K562 (cell line): ENCODE data around the gene CRYBB1. TPM values are rescaled to one million over a fixed set of nuclear protein-coding genes. Genes with fewer than 3 reads are reported as not detected.

Experiments used
- ATAC-seq: fragments of 200-7000 bp; cut with Tn5 transposase; 3 replicates; pipeline ENCODE4 v1.9.1; 2020; ENCODE audit warnings: moderate library complexity
- BruUV-seq: library from RNA; stranded (reverse); fragments of 400-500 nt; replicated peaks from 2 replicates; lab custom pipeline; 2021; lab: Mats Ljungman, UMichigan
- CTCF ChIA-PET: fragments of 300-600 bp; formaldehyde crosslinking; extraction: SDS; loops from one replicate; lab custom pipeline; 2021; ENCODE audit warnings: low intra/inter-chr PET ratio; lab: Yijun Ruan, JAX
- POLR2A ChIA-PET: fragments of 300-600, 350-650 bp; sonication (Branson Sonifier 250); formaldehyde crosslinking; extraction: SDS; loops from one replicate; lab custom pipeline; 2021; ENCODE audit warnings: antibody characterized with exemption, inconsistent platforms; lab: Yijun Ruan, JAX
- DNase-seq, 4 experiments: peaks; one replicate each; pipeline versions ENCODE4 v3.0.0 to v3.0.0-alpha.2; 2011 to 2018; ENCODE audit warnings: low spot score in 3 of 4, mixed read lengths in 3 of 4; ENCODE audit errors: extremely low read depth in 1 of 4
- FAIRE-seq: peaks from 2 replicates; lab custom pipeline; 2011; peaks lifted over from hg19 to GRCh38; lab: Jason Lieb, UNC
- H2AFZ ChIP-seq: 2 replicates; pipeline ENCODE4 v1.6.0; 2011; ENCODE audit warnings: low read depth, low read length, control low read depth, inconsistent platforms
- H3K27ac ChIP-seq: fragments of 200-600 bp; 3 replicates; pipeline ENCODE4 v1.8.0; 2011; ENCODE audit warnings: low read depth, mild to moderate bottlenecking, control low read depth, inconsistent platforms, low read length, moderate library complexity, mixed read lengths; ENCODE audit errors: extremely low read depth
- H3K27me3 ChIP-seq, 2 experiments: fragments of 300-600 bp in 1 of 2; 2 replicates in 1 of 2; 3 replicates in 1 of 2; pipeline versions ENCODE4 v1.6.0 to v1.8.0; 2011; ENCODE audit warnings: inconsistent platforms in 2 of 2, low read length in 2 of 2, mild to moderate bottlenecking in 1 of 2, mixed read lengths in 1 of 2, moderate library complexity in 1 of 2; ENCODE audit not compliant: control insufficient read depth in 2 of 2, insufficient read depth in 2 of 2
- H3K36me3 ChIP-seq: fragments of 300-600 bp; 3 replicates; pipeline ENCODE4 v1.8.0; 2011; ENCODE audit warnings: mild to moderate bottlenecking, low read length, inconsistent platforms; ENCODE audit not compliant: control insufficient read depth, insufficient read depth
- H3K4me1 ChIP-seq, 2 experiments: fragments of 200-600 bp in 1 of 2; replicated peaks in 1 of 2; 2 replicates in 1 of 2; 3 replicates in 1 of 2; pipeline versions ENCODE4 v1.5.1 to v1.8.0; 2011; ENCODE audit warnings: inconsistent platforms in 2 of 2, low read length in 2 of 2, mild to moderate bottlenecking in 1 of 2, mixed read lengths in 1 of 2, moderate library complexity in 1 of 2; ENCODE audit not compliant: control insufficient read depth in 2 of 2, insufficient read depth in 2 of 2
- H3K4me2 ChIP-seq: 2 replicates; pipeline ENCODE4 v1.6.1; 2011; ENCODE audit warnings: low read length, control low read depth, inconsistent platforms, mixed read lengths; ENCODE audit not compliant: insufficient read depth
- H3K4me3 ChIP-seq: fragments of 200-600 bp; sonication (generic), shearing (Covaris generic); 2 replicates; pipeline ENCODE4 v1.5.1; 2016; ENCODE audit warnings: control low read depth, inconsistent platforms
- H3K79me2 ChIP-seq: fragments of 200-600 bp; 3 replicates; pipeline ENCODE4 v1.8.0; 2011; ENCODE audit warnings: low read length, inconsistent platforms; ENCODE audit not compliant: control insufficient read depth, insufficient read depth
- H3K9ac ChIP-seq, 2 experiments: 2 replicates each; pipeline versions ENCODE4 v1.6.0 to v1.6.1; 2011; ENCODE audit warnings: low read depth in 2 of 2, low read length in 2 of 2, control low read depth in 1 of 2, inconsistent platforms in 1 of 2, mild to moderate bottlenecking in 1 of 2, mixed read lengths in 1 of 2; ENCODE audit not compliant: insufficient read depth in 1 of 2
- H3K9me1 ChIP-seq: one replicate; pipeline ENCODE4 v1.6.0; 2011; ENCODE audit warnings: inconsistent platforms, mild to moderate bottlenecking, low read length, moderate library complexity; ENCODE audit not compliant: control insufficient read depth, insufficient read depth
- H3K9me3 ChIP-seq: replicated peaks from 2 replicates; pipeline ENCODE4 v1.5.1; 2011; ENCODE audit warnings: low read depth, low read length, inconsistent platforms; ENCODE audit not compliant: control insufficient read depth, insufficient read depth
- H4K20me1 ChIP-seq: replicated peaks from 2 replicates; pipeline ENCODE4 v1.6.1; 2011; ENCODE audit warnings: low read length, inconsistent platforms, mixed read lengths; ENCODE audit not compliant: control insufficient read depth, insufficient read depth
- DNMT1 ChIP-seq: fragments of 450-650 bp; IDR thresholded peaks from 2 replicates; pipeline ENCODE4 v1.6.1; 2016; ENCODE audit warnings: antibody characterized with exemption, mild to moderate bottlenecking
- HSF4 ChIP-seq: fragments of 250-450 bp; sonication (Bioruptor Pico); IDR thresholded peaks from 2 replicates; pipeline ENCODE4 v2.1.2; 2022; ENCODE audit warnings: mild to moderate bottlenecking, moderate library complexity, borderline replicate concordance
- LARP7 ChIP-seq: fragments of 450-650 bp; IDR thresholded peaks from 2 replicates; pipeline ENCODE4 v1.6.1; 2016
- MXI1 ChIP-seq: IDR thresholded peaks from 2 replicates; pipeline ENCODE4 v1.6.1; 2011; ENCODE audit warnings: low read depth, mild to moderate bottlenecking, improper control_type of control experiment, low read length
- POLR2G ChIP-seq: fragments of 200-400 bp; formaldehyde crosslinking; IDR thresholded peaks from 2 replicates; pipeline ENCODE4 v1.6.1; 2017; ENCODE audit warnings: low read depth, mild to moderate bottlenecking, antibody characterized with exemption, low read length, moderate library complexity
- PPARD ChIP-seq: fragments of 250-450 bp; sonication (Bioruptor Pico); IDR thresholded peaks from 2 replicates; pipeline ENCODE4 v1.8.0; 2022; ENCODE audit warnings: inconsistent platforms, mild to moderate bottlenecking, moderate library complexity
- RNF2 ChIP-seq: sonication (generic); IDR thresholded peaks from 2 replicates; pipeline ENCODE4 v1.6.1; 2016
- TSC22D4 ChIP-seq: fragments of 450-650 bp; IDR thresholded peaks from 2 replicates; pipeline ENCODE4 v1.6.1; 2016; ENCODE audit warnings: missing genetic modification characterization, missing biosample characterization, control low read depth
- ZNF347 ChIP-seq: fragments of 450-650 bp; formaldehyde crosslinking; IDR thresholded peaks from 2 replicates; pipeline ENCODE4 v1.4.0; 2020; ENCODE audit warnings: low read depth, mild to moderate bottlenecking, moderate library complexity
- ZNF583 ChIP-seq: fragments of 250-450 bp; sonication (Bioruptor Pico); IDR thresholded peaks from 2 replicates; pipeline ENCODE4 v1.4.0; 2020
- ZNF668 ChIP-seq: fragments of 250-450 bp; sonication (Bioruptor Pico); IDR thresholded peaks from 2 replicates; pipeline ENCODE4 v1.8.0; 2022; ENCODE audit warnings: mild to moderate bottlenecking, inconsistent platforms
- WGBS: fragments of 100-300 bp; shearing (Covaris generic); methylation state at CpG from one replicate; pipeline ENCODE4 v1.1.6; 2016; ENCODE audit warnings: low coverage, mixed read lengths; ENCODE audit not compliant: insufficient coverage; ENCODE audit errors: missing lambda C conversion rate; 5-methylcytosine and 5-hydroxymethylcytosine counted together
- in situ Hi-C: fragments of 300-500 bp; cut with MboI; formaldehyde crosslinking; loops from 4 replicates; pipeline ENCODE4 v1.15.0; 2018; ENCODE audit warnings: inconsistent platforms, mixed read lengths
- intact Hi-C: fragments of 100-400 bp; cut with micrococcal nuclease; formaldehyde crosslinking; loops from 2 replicates; pipeline ENCODE4 v1.14.2; 2022
- polyA plus RNA-seq, 8 experiments: library from polyadenylated mRNA; depleted of rRNA in 4 of 8; stranded (reverse) in 5 of 8; unstranded in 3 of 8; fragments of >200 nt; fragmentation: Nextera tagmentation in 2 of 8; fragmentation: Illumina TruSeq in 1 of 8; extraction: Ambion mirVana in 2 of 8; extraction: Trizol in 1 of 8; gene quantifications; 2 replicates each; pipeline versions ENCODE4 v1.2.1 to v1.2.3, GENCODE V29; 2011 to 2014; ENCODE audit warnings: inconsistent platforms in 1 of 8, missing spikeins in 1 of 8
- total RNA-seq, 7 experiments: library from RNA; depleted of rRNA in 6 of 7; stranded (reverse); fragments of >200 nt in 6 of 7; fragmentation: Illumina TruSeq in 2 of 7; extraction: Trizol in 2 of 7; gene quantifications; 2 replicates each; pipeline versions ENCODE4 v1.2.1 to v1.2.3, GENCODE V29; 2011 to 2021; ENCODE audit warnings: low replicate concordance in 1 of 7
- TF ChIP-seq, protein P1 (sequence below): fragments of 250-450 bp; sonication (Bioruptor Pico); IDR thresholded peaks from 2 replicates; pipeline ENCODE4 v1.8.0; 2021; ENCODE audit warnings: mild to moderate bottlenecking, moderate library complexity
- TF ChIP-seq, protein P2 (sequence below): fragments of 450-650 bp; formaldehyde crosslinking; IDR thresholded peaks from 2 replicates; pipeline ENCODE4 v1.4.0; 2020; ENCODE audit warnings: mild to moderate bottlenecking, mixed read lengths
- TF ChIP-seq, protein P3 (sequence below), 3 experiments: IDR thresholded peaks in 2 of 3; conservative IDR thresholded peaks in 1 of 3; 2 replicates each; pipeline ENCODE4 v1.5.1; 2011 to 2012; ENCODE audit warnings: low read length in 3 of 3, mild to moderate bottlenecking in 3 of 3, control low read depth in 2 of 3, improper control_type of control experiment in 1 of 3, inconsistent platforms in 1 of 3, low read depth in 1 of 3, mixed read lengths in 1 of 3, moderate library complexity in 1 of 3; ENCODE audit not compliant: insufficient read depth in 2 of 3
- TF ChIP-seq, protein P4 (sequence below): sonication (generic); formaldehyde crosslinking; IDR thresholded peaks from 2 replicates; pipeline ENCODE4 v1.8.0; 2022; ENCODE audit warnings: missing genetic modification reagents, mild to moderate bottlenecking, borderline replicate concordance
- TF ChIP-seq, protein P5 (sequence below): sonication (generic); formaldehyde crosslinking; IDR thresholded peaks from 2 replicates; pipeline ENCODE4 v1.8.0; 2022; ENCODE audit warnings: missing genetic modification reagents, mild to moderate bottlenecking, moderate library complexity, borderline replicate concordance

The CRYBB1 gene
- total and polyA plus RNA-seq, 9 of the 15 experiments (the other 6 are each of a cell fraction or from before 2014, with no cell fraction given): 0.16 to 0.45 (median 0.33) TPM; not detected in 2

DNA sequence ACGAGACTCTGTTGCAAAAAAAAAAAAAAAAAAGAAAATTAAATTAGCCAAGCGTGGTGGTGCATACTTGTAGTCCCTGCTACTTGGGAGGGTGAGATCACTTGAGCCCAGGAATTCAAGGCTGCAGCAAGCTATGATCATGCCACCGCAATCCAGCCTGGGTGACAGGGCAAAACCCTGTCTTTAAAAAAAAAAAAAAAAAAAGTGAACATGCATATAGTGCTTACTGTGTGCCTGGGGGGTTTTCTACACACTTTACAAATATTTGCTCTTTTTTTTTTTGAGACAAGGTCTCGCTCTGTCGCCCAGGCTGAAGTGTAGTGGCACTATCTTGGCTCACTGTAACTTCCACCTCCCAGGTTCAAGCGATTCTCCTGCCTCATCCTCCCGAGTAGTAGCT, 40.7 kb downstream of the CRYBB1 start:
- Histone ChIP-seq H3K9me3 (no peaks in the 10 kb centered on the region), H3K4me1 (peaks cover 5 to 24% of the 10 kb centered on the region in 2 experiments; a peak in 4 of 5 replicates), H3K79me2 (peaks cover 94% of the 10 kb centered on the region), H2AFZ (no peak overlapping the region), H3K27ac (no peak overlapping the region), H3K9me1 (peaks cover 7% of the 10 kb centered on the region), H3K9ac (no peak overlapping the region), H4K20me1 (peaks cover 47% of the 10 kb centered on the region), H3K4me3 (no peak overlapping the region), H3K27me3 (no peaks in the 10 kb centered on the region), H3K4me2 (no peak overlapping the region), H3K36me3 (peaks cover 83% of the 10 kb centered on the region)
- ChIA-PET POLR2A (interaction anchor here (0.6 to 1.1 kb wide), 2 partner anchors 8 to 133 kb away, joined by 3 to 4 read pairs; no protein-coding TSS in a partner anchor), CTCF (no interaction called here)
- in situ Hi-C loops (no loop called here), intact Hi-C loops (no loop called here)
- WGBS: 95% methylated on average over 4 of the region's 7 CpGs
- FAIRE-seq (no peak), DNase-seq (no peak), ATAC-seq (no peak)
- no TSS peak for BruUV-seq
- no peak for TF ChIP-seq RNF2
- no peak for TF ChIP-seq ZNF347 (CRISPR knock-in tag)
- TF ChIP-seq ZNF583 (CRISPR knock-in tag): no peak
- TF ChIP-seq, protein P1, sequence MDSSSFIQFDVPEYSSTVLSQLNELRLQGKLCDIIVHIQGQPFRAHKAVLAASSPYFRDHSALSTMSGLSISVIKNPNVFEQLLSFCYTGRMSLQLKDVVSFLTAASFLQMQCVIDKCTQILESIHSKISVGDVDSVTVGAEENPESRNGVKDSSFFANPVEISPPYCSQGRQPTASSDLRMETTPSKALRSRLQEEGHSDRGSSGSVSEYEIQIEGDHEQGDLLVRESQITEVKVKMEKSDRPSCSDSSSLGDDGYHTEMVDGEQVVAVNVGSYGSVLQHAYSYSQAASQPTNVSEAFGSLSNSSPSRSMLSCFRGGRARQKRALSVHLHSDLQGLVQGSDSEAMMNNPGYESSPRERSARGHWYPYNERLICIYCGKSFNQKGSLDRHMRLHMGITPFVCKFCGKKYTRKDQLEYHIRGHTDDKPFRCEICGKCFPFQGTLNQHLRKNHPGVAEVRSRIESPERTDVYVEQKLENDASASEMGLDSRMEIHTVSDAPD: no peak
- TF ChIP-seq PPARD (CRISPR knock-in tag): no peak
- no peak for TF ChIP-seq ZNF668
- TF ChIP-seq, protein P2, sequence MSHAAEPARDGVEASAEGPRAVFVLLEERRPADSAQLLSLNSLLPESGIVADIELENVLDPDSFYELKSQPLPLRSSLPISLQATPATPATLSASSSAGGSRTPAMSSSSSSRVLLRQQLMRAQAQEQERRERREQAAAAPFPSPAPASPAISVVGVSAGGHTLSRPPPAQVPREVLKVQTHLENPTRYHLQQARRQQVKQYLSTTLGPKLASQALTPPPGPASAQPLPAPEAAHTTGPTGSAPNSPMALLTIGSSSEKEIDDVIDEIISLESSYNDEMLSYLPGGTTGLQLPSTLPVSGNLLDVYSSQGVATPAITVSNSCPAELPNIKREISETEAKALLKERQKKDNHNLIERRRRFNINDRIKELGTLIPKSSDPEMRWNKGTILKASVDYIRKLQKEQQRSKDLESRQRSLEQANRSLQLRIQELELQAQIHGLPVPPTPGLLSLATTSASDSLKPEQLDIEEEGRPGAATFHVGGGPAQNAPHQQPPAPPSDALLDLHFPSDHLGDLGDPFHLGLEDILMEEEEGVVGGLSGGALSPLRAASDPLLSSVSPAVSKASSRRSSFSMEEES (CRISPR knock-in tag): no peak
- TF ChIP-seq, protein P3, sequence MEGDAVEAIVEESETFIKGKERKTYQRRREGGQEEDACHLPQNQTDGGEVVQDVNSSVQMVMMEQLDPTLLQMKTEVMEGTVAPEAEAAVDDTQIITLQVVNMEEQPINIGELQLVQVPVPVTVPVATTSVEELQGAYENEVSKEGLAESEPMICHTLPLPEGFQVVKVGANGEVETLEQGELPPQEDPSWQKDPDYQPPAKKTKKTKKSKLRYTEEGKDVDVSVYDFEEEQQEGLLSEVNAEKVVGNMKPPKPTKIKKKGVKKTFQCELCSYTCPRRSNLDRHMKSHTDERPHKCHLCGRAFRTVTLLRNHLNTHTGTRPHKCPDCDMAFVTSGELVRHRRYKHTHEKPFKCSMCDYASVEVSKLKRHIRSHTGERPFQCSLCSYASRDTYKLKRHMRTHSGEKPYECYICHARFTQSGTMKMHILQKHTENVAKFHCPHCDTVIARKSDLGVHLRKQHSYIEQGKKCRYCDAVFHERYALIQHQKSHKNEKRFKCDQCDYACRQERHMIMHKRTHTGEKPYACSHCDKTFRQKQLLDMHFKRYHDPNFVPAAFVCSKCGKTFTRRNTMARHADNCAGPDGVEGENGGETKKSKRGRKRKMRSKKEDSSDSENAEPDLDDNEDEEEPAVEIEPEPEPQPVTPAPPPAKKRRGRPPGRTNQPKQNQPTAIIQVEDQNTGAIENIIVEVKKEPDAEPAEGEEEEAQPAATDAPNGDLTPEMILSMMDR (IDR thresholded peaks at IDR 0.05 in 2 of 3, conservative IDR thresholded peaks at IDR 0.05 in 1 of 3; ENCODE audit: insufficient read depth in 2 of 3, low read depth in 1 of 3, low read length in 3 of 3): no peak
- TF ChIP-seq DNMT1: no peak
- TF ChIP-seq, protein P4, sequence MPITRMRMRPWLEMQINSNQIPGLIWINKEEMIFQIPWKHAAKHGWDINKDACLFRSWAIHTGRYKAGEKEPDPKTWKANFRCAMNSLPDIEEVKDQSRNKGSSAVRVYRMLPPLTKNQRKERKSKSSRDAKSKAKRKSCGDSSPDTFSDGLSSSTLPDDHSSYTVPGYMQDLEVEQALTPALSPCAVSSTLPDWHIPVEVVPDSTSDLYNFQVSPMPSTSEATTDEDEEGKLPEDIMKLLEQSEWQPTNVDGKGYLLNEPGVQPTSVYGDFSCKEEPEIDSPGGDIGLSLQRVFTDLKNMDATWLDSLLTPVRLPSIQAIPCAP (CRISPR knock-in tag): no peak
- TF ChIP-seq, protein P5, sequence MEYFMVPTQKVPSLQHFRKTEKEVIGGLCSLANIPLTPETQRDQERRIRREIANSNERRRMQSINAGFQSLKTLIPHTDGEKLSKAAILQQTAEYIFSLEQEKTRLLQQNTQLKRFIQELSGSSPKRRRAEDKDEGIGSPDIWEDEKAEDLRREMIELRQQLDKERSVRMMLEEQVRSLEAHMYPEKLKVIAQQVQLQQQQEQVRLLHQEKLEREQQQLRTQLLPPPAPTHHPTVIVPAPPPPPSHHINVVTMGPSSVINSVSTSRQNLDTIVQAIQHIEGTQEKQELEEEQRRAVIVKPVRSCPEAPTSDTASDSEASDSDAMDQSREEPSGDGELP (CRISPR knock-in tag): no peak
- no peak for TF ChIP-seq TSC22D4 (tag)
- no peak for TF ChIP-seq MXI1
- TF ChIP-seq HSF4 (CRISPR knock-in tag): no peak
- TF ChIP-seq POLR2G: no peak
- TF ChIP-seq LARP7: no peak
